EL (cell line): ENCODE data around the gene SF1.

Experiments
- DNase-seq: peaks from one replicate; pipeline ENCODE4 v3.0.0-alpha.2; 2016

Gene SF1

GRCh38 chr11:64744544-64745188 lies 33.7 kb downstream of the SF1 start:
- no peak for DNase-seq

DNA sequence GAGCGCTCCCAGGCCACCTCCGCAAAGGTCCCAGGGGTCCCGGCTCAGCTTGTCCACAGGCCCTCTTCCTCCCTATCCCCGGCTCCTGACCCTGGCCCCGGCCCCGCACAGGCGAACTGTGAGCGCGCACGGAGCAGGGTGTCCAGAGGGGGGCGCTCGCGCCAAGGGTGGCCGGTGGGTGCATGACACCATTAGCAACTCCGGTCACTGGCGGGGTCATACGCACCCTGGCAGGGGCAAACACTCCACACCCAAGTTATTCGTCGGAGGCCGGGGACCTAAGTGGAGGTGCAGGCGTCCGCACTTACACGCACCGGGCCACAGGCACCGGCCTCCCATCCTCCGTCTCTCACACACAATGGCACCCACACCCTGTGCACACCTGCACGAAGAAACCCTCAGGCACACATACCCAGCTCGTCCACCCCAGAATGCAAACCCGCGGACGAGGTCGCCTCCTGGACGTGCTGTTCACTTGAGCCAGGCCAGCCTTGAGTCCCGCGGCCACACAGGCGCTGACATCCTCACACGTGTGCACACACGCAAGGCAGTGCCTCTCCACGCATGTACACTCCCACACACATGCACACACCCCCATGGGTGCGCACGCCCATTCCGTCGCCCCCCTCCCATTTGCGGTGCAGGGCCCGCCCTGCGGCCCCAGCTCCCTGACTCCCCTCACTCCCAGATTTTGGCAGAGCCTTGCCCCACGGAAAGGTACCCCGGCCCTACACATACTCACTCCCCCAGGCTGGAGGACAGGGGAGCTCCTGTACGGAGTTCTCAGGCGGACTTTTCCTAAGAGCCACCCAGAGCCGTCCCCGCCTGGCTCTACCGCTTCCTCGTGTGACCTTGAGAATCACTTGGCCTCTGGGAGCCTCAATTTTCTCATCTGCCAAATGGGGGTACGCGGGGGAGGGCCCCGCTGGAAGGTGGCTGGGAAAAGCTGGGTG lies 34.5 kb downstream of the SF1 start, which contains the start of gene RASGRP2:
TSS of gene RASGRP2 (minus strand) at position 552 of the 953 bp plus-strand sequence. CDS start 1,276 bp downstream, outside the sequence.
- DNase-seq, result peak; percentile 37

GRCh38 chr11:64742889-64743590 lies 35.3 kb downstream of the SF1 start:
- peak; percentile 52 for DNase-seq

- peak; percentile 34 for DNase-seq
These were observed 36.1 kb downstream of the SF1 start for GRCh38 chr11:64742087-64742888.

- no peak for DNase-seq
These were observed 36.8 kb downstream of the SF1 start for GRCh38 chr11:64741375-64742086.

GRCh38 chr11:64739871-64740270 lies 38.5 kb downstream of the SF1 start:
- DNase-seq, result no peak

DNA sequence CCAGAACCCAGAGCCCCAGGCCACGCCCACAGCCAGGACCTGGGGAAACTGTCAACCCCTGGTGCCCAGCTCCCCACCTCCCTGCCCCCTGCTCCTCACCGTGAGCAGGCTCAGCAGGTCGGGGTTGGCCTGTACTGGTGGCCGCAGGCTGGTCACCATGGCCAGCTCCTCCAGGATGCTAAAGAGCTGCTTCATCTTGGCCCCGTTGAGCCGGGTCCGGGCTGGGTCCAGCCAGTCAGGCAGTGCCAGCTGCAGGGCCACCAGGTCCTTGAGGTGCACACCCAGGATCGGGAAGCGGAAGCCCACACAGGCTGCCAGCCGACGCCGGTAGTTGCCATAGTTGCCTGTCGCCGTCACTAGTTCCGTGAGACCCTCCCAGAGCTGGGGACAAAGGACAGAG lies 41.7 kb downstream of the SF1 start:
- no peak for DNase-seq

DNA sequence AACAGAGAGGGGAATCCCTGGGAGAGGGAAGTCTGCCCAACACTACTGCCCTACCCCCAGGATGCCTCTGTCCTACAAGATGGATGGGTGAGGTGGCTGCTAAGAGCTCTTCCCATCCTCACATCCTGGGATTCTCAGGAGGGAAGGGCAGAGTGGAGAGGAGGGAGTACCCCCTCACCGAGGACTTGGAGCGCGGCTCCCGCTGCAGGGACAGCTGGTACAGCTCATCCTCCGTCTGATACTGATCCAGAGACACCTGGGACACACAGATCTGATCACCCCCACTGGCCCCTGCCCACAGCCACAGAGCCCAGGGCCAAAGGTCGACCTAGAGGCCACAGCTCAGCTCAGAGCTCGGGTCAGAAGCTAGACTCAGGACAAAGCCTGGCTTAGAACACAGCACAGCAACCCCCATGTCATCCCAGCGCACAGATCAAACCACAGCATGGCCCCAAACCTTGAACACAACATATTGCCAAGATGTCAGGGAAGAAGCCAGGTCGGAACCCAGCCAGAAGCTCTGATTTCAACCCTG lies 42.5 kb downstream of the SF1 start:
- no peak for DNase-seq

DNA sequence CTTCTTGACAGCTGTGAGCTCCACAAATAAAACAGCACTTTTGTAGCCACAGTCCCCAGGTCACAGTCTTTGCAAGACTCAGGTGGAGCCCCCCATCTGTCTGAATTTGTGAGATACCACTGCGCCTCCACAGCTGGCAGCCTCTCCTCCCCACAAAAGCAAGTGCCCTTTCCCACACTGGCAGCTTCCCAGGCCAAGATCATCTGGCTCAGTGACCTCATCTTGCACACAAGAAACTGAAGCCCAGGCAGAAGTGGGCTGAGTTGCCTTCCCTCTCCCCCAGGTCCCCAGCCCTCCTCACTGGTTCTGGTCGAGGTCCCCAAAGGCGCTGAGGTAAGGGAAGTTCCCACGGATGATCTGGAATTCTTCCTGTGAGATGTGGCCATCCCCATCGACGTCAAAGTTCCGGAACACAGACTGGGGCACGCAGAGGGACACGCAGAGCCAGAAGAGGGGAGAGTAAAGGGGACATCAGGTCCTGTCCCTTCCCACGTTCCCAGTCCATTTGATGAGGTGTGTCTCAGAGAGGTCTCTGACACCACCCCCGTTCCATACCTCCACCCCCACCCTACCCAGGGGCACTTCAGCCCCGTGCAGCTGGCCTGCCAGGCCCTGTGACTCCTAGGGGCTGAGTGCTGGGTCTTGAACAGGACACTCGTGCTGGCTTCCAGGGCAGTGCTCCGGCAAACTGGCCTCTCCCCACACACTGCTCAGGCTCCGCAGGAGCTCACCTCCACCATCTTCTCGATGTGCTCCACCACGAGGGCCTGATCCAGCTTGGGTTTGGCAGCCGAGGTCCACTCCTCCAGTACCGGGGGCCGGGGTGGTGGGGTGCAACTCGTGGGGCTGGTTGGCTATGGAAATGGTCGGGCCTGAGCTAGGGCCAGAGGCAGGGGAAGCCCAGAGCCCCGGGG lies 43.3 kb downstream of the SF1 start:
- no peak for DNase-seq

- no peak for DNase-seq
These were observed 46.7 kb downstream of the SF1 start for GRCh38 chr11:64731601-64732000.

- peak; percentile 34 for DNase-seq
These were observed 48.4 kb downstream of the SF1 start for GRCh38 chr11:64729851-64730382.

DNA sequence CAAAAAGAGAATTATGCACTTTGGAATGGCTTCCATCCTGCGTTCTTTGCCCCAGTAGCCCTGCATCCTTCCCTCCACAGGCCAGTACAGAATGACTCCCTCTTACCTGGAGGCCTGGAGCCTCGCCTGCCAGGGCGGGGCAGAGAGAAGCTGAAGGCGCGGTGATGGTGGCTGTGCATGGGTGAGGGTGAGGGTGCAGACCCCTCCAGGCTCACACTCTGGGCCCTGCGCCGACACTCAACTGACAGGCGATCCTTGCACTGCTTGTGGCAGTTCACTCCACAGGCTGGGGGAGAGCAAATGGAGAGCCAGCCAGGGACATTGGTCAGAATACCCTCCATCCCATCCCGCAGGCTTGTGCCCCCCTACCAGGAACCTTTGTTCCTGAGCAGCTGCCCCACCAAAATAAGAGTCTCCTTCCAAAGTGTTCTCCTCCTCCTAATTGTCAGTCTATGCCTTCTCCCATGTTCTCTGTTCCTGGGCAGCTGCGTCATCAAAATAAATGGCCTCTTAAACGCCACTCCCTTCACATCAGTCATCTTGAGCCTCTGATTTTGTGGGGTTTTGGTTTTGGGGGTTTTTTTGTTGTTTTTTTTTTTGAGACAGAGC lies 49.5 kb downstream of the SF1 start:
- no peak for DNase-seq

DNA sequence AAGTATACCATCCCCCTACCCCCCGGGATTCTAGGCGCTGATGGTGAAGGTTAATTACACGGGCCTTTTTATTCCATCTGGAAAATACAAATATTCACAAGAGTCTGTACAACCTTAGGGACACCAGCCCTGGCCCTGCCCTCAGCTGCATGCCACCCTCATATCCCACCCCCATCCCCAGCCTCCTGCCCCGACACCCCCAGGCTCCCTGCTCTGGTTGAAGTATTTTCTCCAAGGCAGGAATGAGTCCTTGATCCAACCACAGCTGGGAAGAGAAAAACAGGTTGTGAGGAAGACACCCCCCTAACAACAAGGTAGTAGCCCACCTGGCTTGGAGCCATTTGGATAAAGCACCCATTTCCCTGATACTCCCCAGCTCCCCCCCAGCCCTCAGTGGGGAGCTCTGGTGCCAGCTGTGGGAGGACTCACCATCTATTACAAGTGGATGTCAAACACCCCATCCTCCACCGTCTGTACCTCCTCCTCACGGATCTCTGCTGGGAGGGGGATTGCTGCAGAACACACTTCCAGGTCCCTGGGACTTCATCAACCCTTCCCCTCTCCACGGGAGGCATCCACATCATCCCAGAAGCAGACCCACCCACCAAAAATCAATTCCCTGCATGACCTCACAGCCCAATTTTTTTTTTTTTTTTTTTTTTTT lies 51.3 kb downstream of the SF1 start:
- no peak for DNase-seq

GRCh38 chr11:64726211-64726641 lies 52.1 kb downstream of the SF1 start:
- no peak for DNase-seq

- DNase-seq, result no peak
These were observed 53.3 kb downstream of the SF1 start for GRCh38 chr11:64724863-64725532.

DNA sequence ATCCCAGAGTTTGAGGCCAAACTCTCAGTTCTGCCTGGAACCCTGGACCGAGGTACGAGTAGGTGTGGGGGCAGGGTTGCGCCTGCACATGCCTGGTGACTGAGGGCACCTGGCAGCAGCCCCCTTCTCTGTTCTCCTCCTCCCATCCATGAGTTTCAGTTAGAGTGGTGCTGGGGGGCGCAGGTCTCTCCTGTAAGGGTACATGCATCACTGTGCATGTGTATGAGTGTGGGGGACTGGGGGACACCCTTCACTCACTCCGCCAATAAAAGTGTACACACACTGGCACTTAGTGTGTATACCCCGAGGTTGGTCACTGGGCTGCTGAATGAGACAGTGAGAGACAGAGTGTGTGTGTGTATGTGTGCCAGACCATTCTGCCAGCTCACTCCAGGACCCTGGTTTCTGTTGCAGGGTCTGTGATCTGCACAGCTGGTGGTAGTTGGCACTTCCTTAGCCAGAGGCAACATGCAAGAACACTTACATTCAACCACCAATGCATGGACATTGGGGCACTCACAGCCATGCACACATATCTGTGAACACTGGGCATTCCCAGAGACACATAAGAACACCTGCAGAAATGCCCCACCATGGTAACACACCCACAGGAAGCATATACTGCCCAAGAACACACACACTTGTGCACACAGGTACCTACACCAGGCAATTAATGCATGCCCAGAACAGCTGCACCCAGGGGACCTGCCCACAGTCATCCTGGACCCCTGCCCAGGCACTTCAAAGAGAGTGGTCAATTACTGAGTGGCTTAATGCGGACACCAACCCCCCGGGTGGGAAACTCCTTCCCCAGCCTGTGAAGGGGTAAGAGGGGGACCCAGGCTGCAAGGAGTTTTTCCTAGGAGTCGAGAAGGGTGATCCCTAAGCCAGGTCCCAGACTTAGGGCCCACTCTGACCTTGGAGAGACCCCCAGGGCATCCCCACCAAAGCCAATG lies 54.2 kb downstream of the SF1 start:
- no peak for DNase-seq
